ENCODE measurements around the gene FBXO3.

FBXO3 gene

GRCh38 chr11:33695051-33695566 is 79.2 kb downstream of the FBXO3 start:
- H3K4me3 ChIP-seq (ENCODE audit: low read length), result no peak overlapping the region
- no peak for TF ChIP-seq ZNF274 (IDR thresholded peaks at IDR 0.05; ENCODE audit: low read depth, low read length)

GRCh38 chr11:33694346-33695050 is 79.8 kb downstream of the FBXO3 start:
- no peak for TF ChIP-seq ZNF274 (IDR thresholded peaks at IDR 0.05; ENCODE audit: low read depth, low read length)
- no peak overlapping the region for H3K4me3 ChIP-seq (ENCODE audit: low read length)

DNA sequence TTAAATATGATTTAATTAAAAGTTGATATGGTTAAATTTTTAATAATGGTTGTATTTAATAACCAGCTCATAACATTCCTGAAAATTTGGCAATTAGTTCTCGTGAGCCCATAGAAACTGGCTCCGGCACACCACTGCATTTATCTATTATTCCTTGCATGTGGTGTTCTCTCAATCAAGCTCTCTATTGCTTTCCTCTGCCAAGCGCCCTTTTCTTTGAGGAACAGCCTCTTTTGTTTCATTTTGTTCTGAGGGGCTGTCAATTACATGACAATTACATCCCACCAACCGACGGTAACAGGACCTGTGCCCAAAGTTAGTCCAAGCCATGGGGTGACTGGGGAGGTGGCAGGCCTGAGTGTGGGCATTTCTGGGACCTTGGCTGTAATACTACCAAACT is 81.8 kb downstream of the FBXO3 start:
- no peak for TF ChIP-seq ZNF274 (IDR thresholded peaks at IDR 0.05; ENCODE audit: low read depth, low read length)
- H3K4me3 ChIP-seq (ENCODE audit: low read length), result no peak overlapping the region

DNA sequence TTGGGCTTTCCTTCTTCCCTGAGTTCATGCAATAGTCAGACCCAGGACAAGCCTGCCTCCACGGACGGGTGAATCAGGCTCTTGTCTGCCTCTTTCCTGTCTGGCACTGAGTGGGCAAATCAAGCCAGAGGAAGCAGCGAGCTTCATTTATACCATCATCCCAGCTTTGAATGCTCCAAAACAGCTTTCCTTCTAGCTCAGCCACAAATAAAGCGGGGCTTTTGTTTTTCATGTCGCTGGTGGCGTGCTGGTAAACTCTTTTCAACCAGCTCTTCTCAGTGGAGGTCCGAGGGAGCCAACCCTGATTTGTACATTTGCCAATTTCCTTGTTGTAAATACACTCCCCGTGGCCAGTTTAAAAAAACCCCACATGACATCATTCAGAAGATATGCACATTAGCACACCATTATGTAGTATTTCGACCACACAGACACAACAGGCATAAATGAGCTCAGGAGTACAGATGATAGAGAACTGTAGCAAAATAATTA is 82.3 kb downstream of the FBXO3 start:
- TF ChIP-seq ZNF274 (IDR thresholded peaks at IDR 0.05; ENCODE audit: low read depth, low read length), result no peak
- no peak overlapping the region for H3K4me3 ChIP-seq (ENCODE audit: low read length)

GRCh38 chr11:33691066-33691864 is 83.1 kb downstream of the FBXO3 start:
- no peak for TF ChIP-seq ZNF274 (IDR thresholded peaks at IDR 0.05; ENCODE audit: low read depth, low read length)
- no peak overlapping the region for H3K4me3 ChIP-seq (ENCODE audit: low read length)
